Measurements from ENCODE around the gene CYP26B1. TPM values are rescaled to one million over a fixed set of nuclear protein-coding genes. Genes with fewer than 3 reads are reported as not detected.

The CYP26B1 gene
- total RNA-seq, 2 donors from 2014 or later: 0.52 to 4.9 TPM

DNA sequence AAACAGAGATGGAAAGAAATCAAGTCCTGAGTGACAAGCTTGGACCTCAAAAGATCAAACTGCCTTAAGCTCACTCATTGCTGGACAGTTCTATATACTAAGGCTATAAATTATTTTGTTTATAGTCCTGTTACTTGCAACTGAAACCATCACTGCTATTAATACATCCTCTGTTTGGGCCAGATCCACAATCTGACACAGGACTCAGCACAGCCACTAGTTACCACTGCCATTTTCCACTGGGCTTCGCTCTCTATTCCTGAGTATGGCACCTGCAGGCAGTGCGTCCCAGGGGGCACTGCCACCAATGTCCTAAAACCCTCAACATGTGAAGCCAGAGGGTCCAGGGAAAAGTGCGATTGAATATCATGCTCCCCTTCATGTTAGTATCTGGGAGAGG lies 52.3 kb downstream of the CYP26B1 start:
- Histone ChIP-seq H3K27ac (no peak overlapping the region), H3K9me3 (no peaks in the 10 kb centered on the region), H3K36me3 (replicated peaks in 1 of 2; ENCODE audit: insufficient read depth in 1 of 2, low read depth in 2 of 2) (no peaks in the 10 kb centered on the region), H3K27me3 (no peaks in the 10 kb centered on the region), H3K4me3 (no peak overlapping the region), H3K4me1 (no peaks in the 10 kb centered on the region)
- WGBS, 2 donors: 79 to 93% methylated on average over 3 of the region's 3 CpGs
- DNase-seq (no peak), ATAC-seq (no peak)
- intact Hi-C loops (cut with DNase I): no loop called here
- TF ChIP-seq POLR2A (IDR thresholded peaks at IDR 0.05): no peak
- TF ChIP-seq, protein P1, sequence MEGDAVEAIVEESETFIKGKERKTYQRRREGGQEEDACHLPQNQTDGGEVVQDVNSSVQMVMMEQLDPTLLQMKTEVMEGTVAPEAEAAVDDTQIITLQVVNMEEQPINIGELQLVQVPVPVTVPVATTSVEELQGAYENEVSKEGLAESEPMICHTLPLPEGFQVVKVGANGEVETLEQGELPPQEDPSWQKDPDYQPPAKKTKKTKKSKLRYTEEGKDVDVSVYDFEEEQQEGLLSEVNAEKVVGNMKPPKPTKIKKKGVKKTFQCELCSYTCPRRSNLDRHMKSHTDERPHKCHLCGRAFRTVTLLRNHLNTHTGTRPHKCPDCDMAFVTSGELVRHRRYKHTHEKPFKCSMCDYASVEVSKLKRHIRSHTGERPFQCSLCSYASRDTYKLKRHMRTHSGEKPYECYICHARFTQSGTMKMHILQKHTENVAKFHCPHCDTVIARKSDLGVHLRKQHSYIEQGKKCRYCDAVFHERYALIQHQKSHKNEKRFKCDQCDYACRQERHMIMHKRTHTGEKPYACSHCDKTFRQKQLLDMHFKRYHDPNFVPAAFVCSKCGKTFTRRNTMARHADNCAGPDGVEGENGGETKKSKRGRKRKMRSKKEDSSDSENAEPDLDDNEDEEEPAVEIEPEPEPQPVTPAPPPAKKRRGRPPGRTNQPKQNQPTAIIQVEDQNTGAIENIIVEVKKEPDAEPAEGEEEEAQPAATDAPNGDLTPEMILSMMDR (IDR thresholded peaks at IDR 0.05): no peak

DNA sequence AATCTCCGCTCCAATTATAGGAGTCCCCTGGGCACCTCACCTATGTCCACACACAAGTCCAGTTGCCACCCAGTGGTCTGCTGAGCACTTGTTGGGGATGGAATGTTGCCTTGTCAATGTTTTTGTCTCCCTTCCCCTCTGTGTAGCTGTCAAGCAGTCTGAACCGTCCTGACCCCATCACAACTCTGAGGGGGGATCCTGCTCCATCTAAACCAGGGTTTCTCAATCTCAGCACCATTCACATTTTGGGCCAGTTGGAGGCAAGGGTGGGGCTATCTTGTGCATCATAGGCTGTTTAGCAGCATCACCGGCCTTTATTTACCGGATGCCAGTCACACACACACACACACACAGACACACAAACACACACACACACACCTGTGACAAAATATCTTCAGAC lies 53.0 kb downstream of the CYP26B1 start:
- no peak for TF ChIP-seq POLR2A (IDR thresholded peaks at IDR 0.05)
- TF ChIP-seq, protein P1 (IDR thresholded peaks at IDR 0.05): no peak
- H3K4me1 ChIP-seq: no peaks in the 10 kb centered on the region
- H3K27me3 ChIP-seq: no peaks in the 10 kb centered on the region
- ATAC-seq (no peak), DNase-seq (no peak)
- H3K4me3 ChIP-seq: no peak overlapping the region
- H3K9me3 ChIP-seq: no peaks in the 10 kb centered on the region
- intact Hi-C loops (cut with DNase I): no loop called here
- WGBS, 2 donors: 78 to 81% methylated on average over 3 to 4 of the region's 4 CpGs
- no peaks in the 10 kb centered on the region for H3K36me3 ChIP-seq (replicated peaks in 1 of 2; ENCODE audit: insufficient read depth in 1 of 2, low read depth in 2 of 2)
- H3K27ac ChIP-seq: no peak overlapping the region

DNA sequence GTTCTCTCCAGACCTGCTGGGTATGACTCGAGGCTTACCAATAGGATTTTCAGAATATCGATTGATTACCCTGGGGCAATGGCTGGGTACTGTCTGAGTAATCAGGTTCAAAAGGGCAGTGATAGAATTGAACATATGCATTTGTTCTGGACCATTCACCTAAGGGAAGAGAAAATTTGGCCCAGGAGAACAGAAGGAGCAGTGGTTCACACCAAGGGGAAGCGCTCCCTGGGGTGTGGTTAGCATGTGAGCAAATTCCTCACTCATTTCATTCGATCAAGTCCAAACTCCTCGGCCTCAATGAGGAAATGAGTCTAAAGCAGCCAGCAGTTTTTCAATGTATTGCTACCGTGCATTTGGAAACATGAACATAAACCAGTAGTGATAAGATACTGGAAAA lies 55.6 kb downstream of the CYP26B1 start:
- ATAC-seq (no peak), DNase-seq (no peak)
- no peak overlapping the region for H3K4me3 ChIP-seq
- TF ChIP-seq POLR2A (IDR thresholded peaks at IDR 0.05): no peak
- TF ChIP-seq, protein P1 (IDR thresholded peaks at IDR 0.05): no peak
- H3K4me1 ChIP-seq: no peaks in the 10 kb centered on the region
- no peaks in the 10 kb centered on the region for H3K36me3 ChIP-seq (replicated peaks in 1 of 2; ENCODE audit: insufficient read depth in 1 of 2, low read depth in 2 of 2)
- H3K9me3 ChIP-seq: no peaks in the 10 kb centered on the region
- 66 to 78% methylated on average over 6 of the region's 6 CpGs for WGBS, 2 donors
- no peaks in the 10 kb centered on the region for H3K27me3 ChIP-seq
- H3K27ac ChIP-seq: no peak overlapping the region
- intact Hi-C loops (cut with DNase I): no loop called here

DNA sequence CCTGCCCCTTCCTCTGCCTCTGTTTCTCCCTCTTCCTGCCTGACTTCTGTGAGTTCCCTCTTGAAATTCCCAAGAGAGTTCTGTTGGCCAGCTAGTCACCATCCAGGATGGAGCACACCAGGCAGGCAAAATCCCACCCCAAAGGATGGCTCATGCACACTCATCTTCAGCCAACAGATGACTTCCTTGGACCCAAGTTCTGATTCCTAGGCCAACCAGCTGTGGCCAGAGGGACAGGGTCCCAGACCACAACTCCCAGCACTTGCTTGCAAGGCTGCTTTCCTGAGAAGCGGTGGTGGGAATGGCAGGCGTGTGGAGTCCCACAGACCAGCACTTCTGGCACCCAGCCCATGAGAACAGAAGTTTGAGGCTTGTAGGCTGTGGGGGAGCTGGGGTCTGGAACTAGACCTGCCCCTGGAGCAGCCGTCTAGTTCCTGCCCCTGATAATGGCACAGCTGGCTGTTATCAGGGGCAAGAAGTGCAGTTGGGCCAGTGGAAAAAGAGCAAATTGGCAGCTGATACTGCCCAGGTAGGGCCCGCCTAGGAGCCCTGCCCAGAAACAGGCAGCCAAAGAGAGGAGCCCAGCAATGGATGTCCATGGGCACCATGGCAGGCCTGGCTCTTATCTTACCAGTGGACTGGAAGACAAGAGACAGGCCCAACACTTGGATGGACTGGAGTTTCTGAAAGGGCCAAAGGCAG lies 56.7 kb downstream of the CYP26B1 start:
- Histone ChIP-seq H3K9me3 (no peaks in the 10 kb centered on the region), H3K27ac (no peak overlapping the region), H3K27me3 (no peaks in the 10 kb centered on the region), H3K4me1 (no peaks in the 10 kb centered on the region), H3K36me3 (replicated peaks in 1 of 2; ENCODE audit: insufficient read depth in 1 of 2, low read depth in 2 of 2) (no peaks in the 10 kb centered on the region), H3K4me3 (no peak overlapping the region)
- intact Hi-C loops (cut with DNase I): no loop called here
- WGBS, 2 donors: 70 to 78% methylated on average over 3 to 4 of the region's 4 CpGs
- TF ChIP-seq, protein P1 (IDR thresholded peaks at IDR 0.05): no peak
- no peak for TF ChIP-seq POLR2A (IDR thresholded peaks at IDR 0.05)
- ATAC-seq (no peak), DNase-seq (no peak)

DNA sequence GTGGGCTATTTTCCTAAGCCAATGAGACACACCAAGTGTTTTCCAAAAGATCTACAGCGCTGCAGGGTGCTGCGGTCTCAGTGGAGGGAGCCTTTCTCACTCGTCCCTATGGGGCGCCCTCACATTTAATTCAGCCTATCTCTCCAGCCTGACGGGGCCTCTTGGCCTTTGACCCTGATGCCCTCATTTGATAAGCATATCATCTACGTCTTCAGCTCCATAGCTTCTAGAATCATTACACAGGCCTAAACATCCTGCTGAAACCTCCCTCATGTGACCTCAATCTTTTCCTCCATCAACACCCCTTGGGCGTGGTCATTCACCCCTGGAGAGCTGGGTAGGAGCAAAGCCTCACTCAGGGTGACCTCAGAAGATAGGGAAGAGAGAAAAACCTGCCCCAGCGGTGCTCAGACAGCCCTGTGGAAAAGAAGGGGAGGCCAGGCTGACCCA lies 57.4 kb downstream of the CYP26B1 start:
- TF ChIP-seq, protein P1 (IDR thresholded peaks at IDR 0.05): no peak
- no peak for TF ChIP-seq POLR2A (IDR thresholded peaks at IDR 0.05)
- intact Hi-C loops (cut with DNase I): no loop called here
- Histone ChIP-seq H3K9me3 (no peaks in the 10 kb centered on the region), H3K36me3 (replicated peaks in 1 of 2; ENCODE audit: insufficient read depth in 1 of 2, low read depth in 2 of 2) (no peaks in the 10 kb centered on the region), H3K4me1 (no peaks in the 10 kb centered on the region), H3K27me3 (no peaks in the 10 kb centered on the region), H3K27ac (no peak overlapping the region), H3K4me3 (no peak overlapping the region)
- ATAC-seq (no peak), DNase-seq (no peak)
- 65 to 67% methylated on average over 8 of the region's 8 CpGs for WGBS, 2 donors

Data from body of pancreas (tissue), 4 donors.